Measurements from ENCODE around the gene RASAL2.

DNA sequence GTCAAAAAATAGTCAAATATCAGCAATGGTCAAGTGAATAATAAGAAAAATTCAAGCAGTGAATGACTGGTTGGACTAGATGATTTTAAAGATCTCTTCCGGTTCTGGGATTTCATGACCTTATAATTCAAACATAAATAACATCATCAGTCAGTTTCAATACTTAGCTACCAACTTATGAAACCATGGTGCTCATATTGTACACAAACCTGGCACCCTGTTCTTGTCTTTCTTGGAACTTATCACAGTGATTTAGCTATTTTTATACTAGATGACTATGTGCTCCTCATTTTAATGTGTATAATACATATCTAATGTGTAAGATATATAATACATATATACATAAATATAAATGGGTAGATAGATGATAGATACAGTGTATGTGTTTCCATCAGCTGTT, 245.9 kb downstream of the RASAL2 start:
- TF ChIP-seq ELF4 (IDR thresholded peaks at IDR 0.05) (no peak), ARNT (IDR thresholded peaks at IDR 0.05) (no peak), TARDBP (IDR thresholded peaks at IDR 0.05) (no peak)

All from HEK293T (cell line).